Small intestine (tissue), 7 donors: ENCODE results near the gene TTC24. TPM values are rescaled to one million over a fixed set of nuclear protein-coding genes. Genes with fewer than 3 reads are reported as not detected.
"Not testable (repeated sequence)": the region's sequence is repeated elsewhere in the genome, so short reads cannot be mapped to it uniquely, and the experiment has no call there.

Source experiments
- DNase-seq, 2 donors: peaks; one replicate each; pipeline versions ENCODE4 v3.0.0 to v3.0.0-alpha.2; 2013
- FAIRE-seq: peaks from 2 replicates; lab custom pipeline; 2012; peaks lifted over from hg19 to GRCh38; lab: Jason Lieb, UNC
- H3K27ac ChIP-seq, 3 donors: one replicate each; pipeline ENCODE4 v1.5.1; 2013; ENCODE audit warnings: low read length in 2 of 3, mild to moderate bottlenecking in 2 of 3, control low read depth in 1 of 3, inconsistent platforms in 1 of 3, low read depth in 1 of 3, moderate library complexity in 1 of 3
- H3K27me3 ChIP-seq, 3 donors: one replicate each; pipeline ENCODE4 v1.6.1; 2013; ENCODE audit warnings: low read length in 3 of 3, inconsistent platforms in 1 of 3; ENCODE audit not compliant: control insufficient read depth in 3 of 3, insufficient read depth in 3 of 3
- H3K36me3 ChIP-seq, 3 donors: one replicate each; pipeline ENCODE4 v1.6.1; 2013; ENCODE audit warnings: low read length in 3 of 3, inconsistent platforms in 1 of 3, low read depth in 1 of 3, mild to moderate bottlenecking in 1 of 3, moderate library complexity in 1 of 3; ENCODE audit not compliant: control insufficient read depth in 3 of 3, insufficient read depth in 2 of 3
- H3K4me1 ChIP-seq, 3 donors: one replicate each; pipeline ENCODE4 v1.6.1; 2013; ENCODE audit warnings: low read length in 2 of 3, inconsistent platforms in 1 of 3, low read depth in 1 of 3, mild to moderate bottlenecking in 1 of 3, moderate library complexity in 1 of 3; ENCODE audit not compliant: control insufficient read depth in 3 of 3, insufficient read depth in 2 of 3
- H3K4me3 ChIP-seq, 3 donors: one replicate each; pipeline ENCODE4 v1.5.1; 2013; ENCODE audit warnings: low read length in 3 of 3, control low read depth in 1 of 3, inconsistent platforms in 1 of 3, low read depth in 1 of 3, mild to moderate bottlenecking in 1 of 3, moderate library complexity in 1 of 3
- H3K9me3 ChIP-seq, 2 donors: one replicate each; pipeline ENCODE4 v1.6.1; 2013; ENCODE audit warnings: low read depth in 1 of 2, low read length in 1 of 2; ENCODE audit not compliant: control insufficient read depth in 2 of 2, insufficient read depth in 1 of 2
- WGBS, 3 donors: extraction: QIAGEN DNeasy Blood & Tissue Kit; methylation state at CpG; one replicate each; pipeline ENCODE4 v1.1.7; 2013; 5-methylcytosine and 5-hydroxymethylcytosine counted together
- polyA plus RNA-seq, 4 donors: library from polyadenylated mRNA; stranded (reverse) in 3 of 4; unstranded in 1 of 4; fragments of 200-250 nt in 3 of 4; fragments of 120-200 nt in 1 of 4; gene quantifications; one replicate each; pipeline versions ENCODE4 v1.2.1 to v1.2.3, GENCODE V29; 2013
- donor health status: healthy with polysubstance abuse.
- donor health status: control.
- donor health status: control.
- donor health status: Bipolar disorder and iron deficiency.
- donor health status: healthy.

TTC24 gene
- polyA plus RNA-seq, 4 donors = 0.18 to 0.19 TPM; not detected in 2

DNA sequence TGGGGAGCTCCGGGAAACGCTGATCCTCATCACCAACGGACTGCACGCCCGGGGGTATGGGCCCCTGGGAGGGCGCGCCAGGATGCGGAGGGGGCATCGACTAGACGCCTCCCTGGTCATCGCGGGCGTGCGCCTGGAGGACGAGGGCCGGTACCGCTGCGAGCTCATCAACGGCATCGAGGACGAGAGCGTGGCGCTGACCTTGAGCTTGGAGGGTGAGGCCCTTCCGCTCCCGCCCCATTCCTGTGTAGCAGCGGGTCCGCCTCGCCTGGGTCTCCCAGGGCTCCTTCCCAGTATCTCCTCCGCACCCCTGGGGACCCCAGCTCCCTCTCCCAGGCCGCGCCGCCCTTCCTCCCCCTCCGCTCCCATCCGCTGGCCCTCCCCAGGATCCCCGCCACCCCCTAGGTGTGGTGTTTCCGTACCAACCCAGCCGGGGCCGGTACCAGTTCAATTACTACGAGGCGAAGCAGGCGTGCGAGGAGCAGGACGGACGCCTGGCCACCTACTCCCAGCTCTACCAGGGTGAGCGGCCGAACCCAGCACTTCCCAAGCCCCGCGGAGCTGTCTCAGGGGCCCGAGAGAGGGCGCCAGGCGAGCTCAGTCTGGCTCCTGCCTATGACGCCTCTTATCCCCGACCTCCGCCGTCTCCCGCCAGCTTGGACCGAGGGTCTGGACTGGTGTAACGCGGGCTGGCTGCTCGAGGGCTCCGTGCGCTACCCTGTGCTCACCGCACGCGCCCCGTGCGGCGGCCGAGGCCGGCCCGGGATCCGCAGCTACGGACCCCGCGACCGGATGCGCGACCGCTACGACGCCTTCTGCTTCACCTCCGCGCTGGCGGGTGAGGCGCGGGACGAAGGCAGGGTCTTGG lies 44.7 kb downstream of the TTC24 start:
- Histone ChIP-seq H3K36me3 (no peaks in the 10 kb centered on the region), H3K27me3 (peaks cover 0 to 59% (median 21%) of the 10 kb centered on the region in 3 donors), H3K4me3 (peak overlapping the region in 2 of 3 donors; percentile 3 to 63), H3K27ac (peak overlapping the region in 1 of 3 donors; percentile 85), H3K4me1 (peaks cover 0 to 30% (median 8%) of the 10 kb centered on the region in 3 donors), H3K9me3 (no peaks in the 10 kb centered on the region)
- DNase-seq (peak; percentile 67 to 73), FAIRE-seq (no peak)
- 1 to 2% (median 2%) methylated on average over 58 to 87 of the region's 87 CpGs for WGBS, 3 donors

DNA sequence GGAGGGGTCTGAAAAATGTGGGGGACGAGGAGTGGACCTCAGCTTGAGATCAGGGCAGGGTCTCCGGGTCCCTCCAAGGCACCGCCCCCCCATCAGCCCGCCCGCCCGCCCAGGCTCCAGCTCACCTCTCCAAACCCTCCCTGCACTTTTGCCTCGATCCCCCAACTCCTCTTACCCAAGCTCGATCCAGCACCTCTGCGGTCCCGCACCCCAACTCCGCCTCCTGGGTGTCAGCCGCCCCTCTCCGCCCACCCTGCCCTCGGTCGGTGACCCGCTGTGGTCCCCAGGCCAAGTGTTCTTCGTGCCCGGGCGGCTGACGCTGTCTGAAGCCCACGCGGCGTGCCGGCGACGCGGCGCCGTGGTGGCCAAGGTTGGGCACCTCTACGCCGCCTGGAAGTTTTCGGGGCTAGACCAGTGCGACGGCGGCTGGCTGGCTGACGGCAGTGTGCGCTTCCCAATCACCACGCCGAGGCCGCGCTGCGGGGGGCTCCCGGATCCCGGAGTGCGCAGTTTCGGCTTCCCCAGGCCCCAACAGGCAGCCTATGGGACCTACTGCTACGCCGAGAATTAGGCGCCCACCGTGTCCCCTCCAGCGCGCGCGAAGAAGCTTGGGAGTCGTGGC lies 45.4 kb downstream of the TTC24 start:
- H3K9me3 ChIP-seq = no peaks in the 10 kb centered on the region
- FAIRE-seq (no peak), DNase-seq (peak in 1 of 2 donors; percentile 47)
- H3K4me3 ChIP-seq = peak overlapping the region in 1 of 3 donors; percentile 63
- H3K27me3 ChIP-seq = peaks cover 0 to 52% (median 16%) of the 10 kb centered on the region in 3 donors
- peak overlapping the region in 1 of 3 donors; percentile 85 for H3K27ac ChIP-seq
- H3K36me3 ChIP-seq = no peaks in the 10 kb centered on the region
- WGBS, 3 donors = 2 to 3% (median 3%) methylated on average over 39 to 54 of the region's 55 CpGs
- peaks cover 0 to 30% (median 8%) of the 10 kb centered on the region in 3 donors for H3K4me1 ChIP-seq

DNA sequence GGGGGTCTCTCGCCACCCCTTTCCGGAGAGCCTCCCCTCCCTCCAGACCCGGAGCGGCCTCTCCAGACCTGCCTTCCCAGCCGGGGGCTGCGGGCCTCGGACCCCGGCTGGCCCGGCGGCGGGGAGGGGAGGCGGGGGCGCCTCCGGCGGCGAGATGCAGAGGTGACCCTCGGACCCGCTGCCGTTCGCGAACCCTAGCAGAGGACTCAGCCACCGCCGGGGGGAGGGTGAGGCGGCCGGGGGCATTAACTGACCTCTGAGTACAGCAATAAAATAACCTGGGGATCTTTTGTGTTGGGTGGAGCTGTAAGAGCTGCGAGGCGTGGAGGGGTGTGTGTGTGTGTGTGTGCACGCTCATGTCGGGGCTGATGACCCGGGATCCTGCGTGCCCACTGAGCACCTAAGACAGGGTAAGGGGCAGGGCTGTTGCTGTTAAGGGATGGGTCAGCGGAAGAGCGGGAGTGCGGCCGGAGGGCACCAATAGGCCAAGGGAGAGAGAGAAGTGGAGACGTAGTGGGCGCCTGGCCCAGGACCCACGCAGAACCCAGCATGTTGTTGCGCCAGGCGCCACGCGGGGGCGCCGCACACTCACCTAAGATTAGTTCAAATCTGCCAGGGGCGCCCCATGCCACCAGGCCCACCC lies 46.0 kb downstream of the TTC24 start:
- H3K36me3 ChIP-seq = no peaks in the 10 kb centered on the region
- peak overlapping the region in 1 of 3 donors; percentile 75 for H3K27ac ChIP-seq
- peak; percentile 76 to 86 for DNase-seq
- H3K4me1 ChIP-seq = peaks cover 0 to 30% (median 8%) of the 10 kb centered on the region in 3 donors
- 1 to 2% (median 2%) methylated on average over 45 of the region's 45 CpGs for WGBS, 3 donors
- H3K27me3 ChIP-seq = peaks cover 0 to 53% (median 16%) of the 10 kb centered on the region in 3 donors
- FAIRE-seq = no peak
- H3K4me3 ChIP-seq = peak overlapping the region in 2 of 3 donors; percentile 0 to 63
- H3K9me3 ChIP-seq = no peaks in the 10 kb centered on the region

DNA sequence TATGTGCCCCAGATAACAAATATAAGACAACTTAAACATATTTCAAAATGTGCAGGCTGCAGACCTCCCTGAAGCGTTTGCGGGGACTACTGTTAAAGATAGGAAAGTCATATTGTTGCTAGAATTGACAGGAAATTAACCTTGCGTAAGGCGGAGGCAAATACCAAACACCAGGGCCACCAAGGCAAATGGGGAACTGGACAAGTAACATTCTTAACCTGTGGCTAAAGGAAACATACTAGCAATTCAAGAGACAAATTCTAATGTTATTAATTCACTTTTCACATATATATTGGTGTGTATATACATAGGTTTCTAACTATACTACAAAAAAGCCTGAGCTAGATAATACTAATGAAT lies 46.5 kb downstream of the TTC24 start:
- Histone ChIP-seq H3K27ac (no peak overlapping the region), H3K4me3 (peak overlapping the region in 2 of 3 donors; percentile 0 to 63), H3K9me3 (no peaks in the 10 kb centered on the region), H3K36me3 (no peaks in the 10 kb centered on the region), H3K27me3 (peaks cover 0 to 57% (median 18%) of the 10 kb centered on the region in 3 donors), H3K4me1 (peaks cover 0 to 30% (median 8%) of the 10 kb centered on the region in 3 donors)
- 35 to 44% (median 43%) methylated on average over 4 of the region's 4 CpGs for WGBS, 3 donors
- no peak for FAIRE-seq
- DNase-seq = no peak

DNA sequence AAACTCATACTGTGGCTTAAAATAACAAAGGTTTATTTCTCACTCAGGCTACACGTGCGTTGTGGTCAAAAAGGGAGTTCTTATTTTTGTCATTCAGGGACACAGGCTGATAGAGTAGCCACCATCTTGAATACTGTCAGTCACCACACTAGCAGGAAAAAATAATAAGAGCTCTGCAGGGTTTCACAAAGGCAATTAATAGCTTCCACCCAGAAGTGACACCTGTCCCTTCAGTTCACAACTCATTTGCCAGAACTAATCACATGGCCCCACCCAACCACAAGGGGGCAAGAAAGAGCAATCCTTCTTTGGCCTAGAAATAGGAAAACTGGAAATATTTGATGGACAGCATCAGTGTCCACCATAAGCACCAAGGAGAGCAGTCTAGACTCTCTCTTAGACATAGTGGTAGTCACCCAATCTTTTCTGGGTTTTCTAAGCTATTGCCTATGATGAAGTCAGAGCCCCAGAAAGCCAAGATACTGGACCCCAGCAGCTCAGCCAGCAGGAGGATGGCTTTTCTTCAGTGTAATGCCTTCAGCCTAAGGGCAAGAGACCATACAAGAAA lies 47.9 kb downstream of the TTC24 start:
- no peaks in the 10 kb centered on the region for H3K36me3 ChIP-seq
- peaks cover 0 to 66% (median 17%) of the 10 kb centered on the region in 3 donors for H3K27me3 ChIP-seq
- no peaks in the 10 kb centered on the region for H3K9me3 ChIP-seq
- DNase-seq (peak; percentile 59 to 61), FAIRE-seq (no peak)
- WGBS, 3 donors = 50 to 74% (median 68%) methylated on average over 2 of the region's 2 CpGs
- H3K4me1 ChIP-seq = peaks cover 0 to 30% (median 8%) of the 10 kb centered on the region in 3 donors
- H3K27ac ChIP-seq = no peak overlapping the region
- H3K4me3 ChIP-seq = no peak overlapping the region

DNA sequence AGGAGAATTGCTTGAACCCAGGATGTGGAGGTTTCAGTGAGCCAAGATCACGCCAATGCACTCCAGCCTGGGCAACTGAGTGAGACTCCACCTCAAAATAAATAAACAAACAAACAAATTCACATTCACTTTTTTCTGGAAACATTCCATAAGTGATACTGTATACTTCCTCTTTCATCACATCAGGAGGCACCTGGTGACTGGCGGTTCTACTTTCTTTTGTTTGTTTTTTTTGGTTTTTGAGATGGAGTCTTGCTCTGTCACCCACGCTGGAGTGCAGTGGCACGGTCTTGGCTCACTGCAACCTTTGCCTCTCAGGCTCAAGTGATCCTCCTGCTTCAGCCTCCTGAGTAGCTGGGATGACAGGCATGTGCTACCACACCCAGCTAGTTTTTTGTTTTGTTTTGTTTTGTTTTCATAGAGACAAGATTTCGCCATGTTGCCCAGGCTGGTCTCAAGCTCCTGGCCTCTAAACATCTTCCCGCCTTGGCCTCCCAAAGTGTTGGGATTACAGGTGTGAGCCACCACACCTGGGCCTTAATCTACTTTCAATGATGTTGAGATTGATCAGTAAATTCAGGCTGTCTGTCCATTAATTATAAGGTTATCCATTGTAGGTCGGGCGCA lies 50.4 kb downstream of the TTC24 start:
- FAIRE-seq = no peak

DNA sequence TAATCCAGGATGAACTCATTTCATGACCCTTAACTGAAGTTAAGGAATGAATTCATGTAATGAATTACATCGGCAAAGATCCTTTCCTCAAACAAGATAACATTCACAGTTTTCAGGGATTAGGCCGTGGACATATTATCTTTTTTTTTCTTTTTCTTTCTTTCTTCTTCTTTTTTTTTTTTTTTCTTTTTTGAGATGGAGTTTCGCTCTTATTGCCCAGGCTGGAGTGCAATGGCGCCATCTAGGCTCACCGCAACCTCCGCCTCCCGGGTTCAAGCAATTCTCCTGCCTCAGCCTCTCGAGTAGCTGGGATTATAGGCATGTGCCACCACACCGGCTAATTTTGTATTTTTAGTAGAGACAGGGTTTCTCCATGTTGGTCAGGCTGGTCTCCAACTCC lies 51.6 kb downstream of the TTC24 start:
- DNase-seq, H3K36me3 ChIP-seq, FAIRE-seq, H3K4me1 ChIP-seq, H3K9me3 ChIP-seq, H3K27ac ChIP-seq, H3K4me3 ChIP-seq: not testable (repeated sequence)
- 49 to 50% (median 49%) methylated on average over 9 of the region's 9 CpGs for WGBS, 3 donors
- H3K27me3 ChIP-seq = peaks cover 0 to 57% (median 6%) of the 10 kb centered on the region in 3 donors

More for the DNA sequence above, 50.4 kb downstream of the TTC24 start:
- Histone ChIP-seq H3K9me3 (no peaks in the 10 kb centered on the region), H3K27ac (no peak overlapping the region), H3K36me3 (no peaks in the 10 kb centered on the region), H3K27me3 (peaks cover 0 to 63% (median 10%) of the 10 kb centered on the region in 3 donors), H3K4me1 (peaks cover 0 to 19% (median 5%) of the 10 kb centered on the region in 3 donors), H3K4me3 (no peak overlapping the region)
- DNase-seq = no peak
- 53 to 75% (median 62%) methylated on average over 8 of the region's 8 CpGs for WGBS, 3 donors
